ENCODE results near the gene ZNF277. TPM values are rescaled to one million over a fixed set of nuclear protein-coding genes. Genes with fewer than 3 reads are reported as not detected.

Gene ZNF277
- total RNA-seq, 4 donors from 2014 or later: 28.4 to 45.4 (median 36.5) TPM

DNA sequence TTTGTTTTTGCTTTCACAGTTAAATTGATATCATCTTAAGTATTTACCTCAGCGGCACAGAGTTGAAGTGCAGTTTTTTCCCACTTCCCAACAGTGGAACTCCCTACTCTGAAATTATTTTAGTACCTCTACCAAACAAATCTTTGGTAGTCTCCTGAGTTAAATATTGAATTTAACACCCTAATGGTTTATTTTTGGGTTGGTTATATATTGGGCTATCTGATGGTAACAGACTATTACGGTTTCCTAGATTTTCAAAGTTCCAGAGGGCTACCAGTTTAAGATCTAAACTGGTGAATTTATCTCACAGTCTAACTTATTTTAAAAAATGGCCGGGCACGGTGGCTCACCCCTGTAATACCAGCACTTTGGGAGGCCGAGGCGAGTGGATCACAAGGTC is 1.3 kb downstream of the ZNF277 start:
- DNase-seq: no peak
- intact Hi-C loops (cut with DNase I): loop anchor here (10.0 kb wide), 2 partner anchors 177 to 247 kb away; partner anchors contain the start of gene IFRD1
- H3K27me3 ChIP-seq: no peaks in the 10 kb centered on the region
- H3K36me3 ChIP-seq: no peaks in the 10 kb centered on the region
- H3K4me1 ChIP-seq: peaks cover 14 to 19% of the 10 kb centered on the region in 2 donors
- H3K27ac ChIP-seq: no peak overlapping the region
- H3K4me3 ChIP-seq (replicated peaks in 1 of 3): no peak overlapping the region
- no peaks in the 10 kb centered on the region for H3K9me3 ChIP-seq
- no peak for TF ChIP-seq POLR2A (IDR thresholded peaks at IDR 0.05)
- TF ChIP-seq, protein P1, sequence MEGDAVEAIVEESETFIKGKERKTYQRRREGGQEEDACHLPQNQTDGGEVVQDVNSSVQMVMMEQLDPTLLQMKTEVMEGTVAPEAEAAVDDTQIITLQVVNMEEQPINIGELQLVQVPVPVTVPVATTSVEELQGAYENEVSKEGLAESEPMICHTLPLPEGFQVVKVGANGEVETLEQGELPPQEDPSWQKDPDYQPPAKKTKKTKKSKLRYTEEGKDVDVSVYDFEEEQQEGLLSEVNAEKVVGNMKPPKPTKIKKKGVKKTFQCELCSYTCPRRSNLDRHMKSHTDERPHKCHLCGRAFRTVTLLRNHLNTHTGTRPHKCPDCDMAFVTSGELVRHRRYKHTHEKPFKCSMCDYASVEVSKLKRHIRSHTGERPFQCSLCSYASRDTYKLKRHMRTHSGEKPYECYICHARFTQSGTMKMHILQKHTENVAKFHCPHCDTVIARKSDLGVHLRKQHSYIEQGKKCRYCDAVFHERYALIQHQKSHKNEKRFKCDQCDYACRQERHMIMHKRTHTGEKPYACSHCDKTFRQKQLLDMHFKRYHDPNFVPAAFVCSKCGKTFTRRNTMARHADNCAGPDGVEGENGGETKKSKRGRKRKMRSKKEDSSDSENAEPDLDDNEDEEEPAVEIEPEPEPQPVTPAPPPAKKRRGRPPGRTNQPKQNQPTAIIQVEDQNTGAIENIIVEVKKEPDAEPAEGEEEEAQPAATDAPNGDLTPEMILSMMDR (IDR thresholded peaks at IDR 0.05): no peak
- 92 to 94% methylated on average over 6 of the region's 6 CpGs for WGBS, 2 donors

DNA sequence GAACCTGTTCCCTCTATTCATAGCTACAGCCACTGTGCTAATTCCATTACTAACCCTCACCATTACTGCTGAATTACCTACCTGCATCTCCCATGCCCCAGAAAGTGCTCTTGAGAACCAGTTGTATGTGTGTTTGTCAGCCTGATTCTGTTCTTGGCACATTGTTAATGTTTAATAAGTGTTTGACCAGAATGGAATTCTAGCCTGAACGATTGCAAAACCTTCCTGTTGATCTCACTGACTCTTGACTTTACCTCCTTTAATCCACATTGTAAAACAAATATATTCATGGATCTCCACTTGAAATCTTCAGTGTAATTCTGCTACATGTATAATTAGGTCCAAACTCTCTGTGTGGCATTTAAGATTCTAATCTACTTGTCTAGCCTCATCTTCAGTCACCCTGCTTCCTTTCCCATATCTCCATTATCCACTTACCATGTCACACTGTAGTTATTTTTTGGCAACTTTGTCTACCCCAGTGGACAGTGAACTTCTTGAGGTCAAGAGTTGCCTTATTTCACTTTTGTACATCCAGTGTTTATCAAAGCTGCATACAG is 4.9 kb downstream of the ZNF277 start:
- intact Hi-C loops (cut with DNase I): no loop called here
- H3K27ac ChIP-seq: no peak overlapping the region
- WGBS, 2 donors: 22 to 25% methylated on average over 1 of the region's 1 CpG

DNA sequence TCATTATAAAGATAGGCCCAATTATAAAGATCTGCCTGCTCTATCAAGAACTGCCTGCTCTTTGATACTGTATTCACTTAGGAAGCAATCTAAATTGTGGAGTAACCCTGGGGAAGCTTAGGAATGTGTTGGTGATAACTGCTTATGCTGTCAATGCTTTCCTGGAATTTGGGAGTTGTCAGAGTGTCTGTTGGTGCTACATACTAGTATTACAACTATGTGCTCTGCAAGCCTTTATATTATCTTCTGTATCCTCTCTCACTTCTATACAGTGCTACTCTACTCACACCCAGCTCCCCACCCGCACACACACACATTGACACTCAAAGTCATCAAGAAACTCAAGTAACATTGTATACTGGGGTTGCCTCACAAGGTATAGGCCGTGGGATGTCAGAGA is 6.1 kb downstream of the ZNF277 start:
- Histone ChIP-seq H3K36me3 (no peaks in the 10 kb centered on the region), H3K4me1 (peaks cover 13 to 18% of the 10 kb centered on the region in 2 donors), H3K9me3 (no peaks in the 10 kb centered on the region), H3K27ac (no peak overlapping the region), H3K27me3 (no peaks in the 10 kb centered on the region), H3K4me3 (replicated peaks in 1 of 3) (no peak overlapping the region)
- no peak for TF ChIP-seq POLR2A (IDR thresholded peaks at IDR 0.05)
- TF ChIP-seq, protein P1 (IDR thresholded peaks at IDR 0.05): no peak
- no peak for DNase-seq
- WGBS, 2 donors: 97 to 100% methylated on average over 2 of the region's 2 CpGs
- intact Hi-C loops (cut with DNase I): no loop called here

More for the DNA sequence above, 4.9 kb downstream of the ZNF277 start:
- no peaks in the 10 kb centered on the region for H3K9me3 ChIP-seq
- no peaks in the 10 kb centered on the region for H3K36me3 ChIP-seq
- H3K27me3 ChIP-seq: no peaks in the 10 kb centered on the region
- no peak overlapping the region for H3K4me3 ChIP-seq (replicated peaks in 1 of 3)
- H3K4me1 ChIP-seq: peaks cover 19 to 22% of the 10 kb centered on the region in 2 donors
- no peak for DNase-seq
- TF ChIP-seq POLR2A (IDR thresholded peaks at IDR 0.05): no peak
- TF ChIP-seq, protein P1 (IDR thresholded peaks at IDR 0.05): no peak

DNA sequence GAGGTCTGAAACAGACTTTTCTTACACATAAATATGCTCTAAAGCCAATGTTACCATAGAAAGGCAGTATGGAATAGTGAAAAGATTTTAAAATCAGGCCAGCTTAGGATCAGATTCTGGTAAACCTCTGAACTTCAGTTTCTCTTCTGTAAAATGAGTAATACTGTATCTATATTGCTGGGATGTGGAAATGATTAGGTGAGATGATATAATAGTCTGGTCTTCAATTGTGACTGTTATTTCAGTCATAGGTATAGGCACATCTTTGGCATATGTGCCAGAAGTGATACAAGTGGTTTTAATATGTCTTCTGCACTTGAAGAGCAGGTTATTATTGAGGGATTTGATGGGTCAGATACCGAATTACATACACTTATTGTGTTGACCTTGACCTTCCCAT is 7.2 kb downstream of the ZNF277 start:
- no peaks in the 10 kb centered on the region for H3K27me3 ChIP-seq
- no peak overlapping the region for H3K4me3 ChIP-seq (replicated peaks in 1 of 3)
- TF ChIP-seq POLR2A (IDR thresholded peaks at IDR 0.05): no peak
- TF ChIP-seq, protein P1 (IDR thresholded peaks at IDR 0.05): no peak
- no peak for DNase-seq
- 88 to 93% methylated on average over 1 of the region's 1 CpG for WGBS, 2 donors
- no peak overlapping the region for H3K27ac ChIP-seq
- peaks cover 13 to 17% of the 10 kb centered on the region in 2 donors for H3K4me1 ChIP-seq
- intact Hi-C loops (cut with DNase I): no loop called here
- no peaks in the 10 kb centered on the region for H3K9me3 ChIP-seq
- H3K36me3 ChIP-seq: no peaks in the 10 kb centered on the region

DNA sequence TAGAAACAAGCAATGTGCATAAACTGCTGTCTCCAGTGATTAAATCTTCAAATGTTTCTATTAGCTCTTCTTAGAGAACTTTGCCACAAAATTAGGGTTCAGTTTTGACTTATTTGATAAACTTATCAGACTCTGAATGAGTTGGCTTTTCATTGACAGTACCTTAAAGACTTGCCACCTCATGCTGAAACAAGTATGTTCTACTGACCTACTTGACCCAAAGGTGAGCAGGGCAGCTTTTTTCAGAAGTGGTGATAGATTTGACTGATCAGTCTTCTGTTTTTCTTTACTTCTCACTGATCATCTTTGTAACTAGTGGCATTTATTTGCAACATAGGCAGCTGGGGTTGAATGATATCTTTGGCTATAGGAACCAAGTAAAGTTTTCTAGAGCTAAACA is 7.8 kb downstream of the ZNF277 start:
- intact Hi-C loops (cut with DNase I): no loop called here
- H3K4me3 ChIP-seq (replicated peaks in 1 of 3): no peak overlapping the region
- no peak overlapping the region for H3K27ac ChIP-seq
- no peaks in the 10 kb centered on the region for H3K9me3 ChIP-seq
- TF ChIP-seq POLR2A (IDR thresholded peaks at IDR 0.05): no peak
- TF ChIP-seq, protein P1 (IDR thresholded peaks at IDR 0.05): no peak
- H3K4me1 ChIP-seq: peaks cover 13 to 17% of the 10 kb centered on the region in 2 donors
- H3K27me3 ChIP-seq: no peaks in the 10 kb centered on the region
- DNase-seq: no peak
- no peaks in the 10 kb centered on the region for H3K36me3 ChIP-seq
